ENCODE measurements around the gene DUSP14.
"Not testable (repeated sequence)": the region's sequence is repeated elsewhere in the genome, so short reads cannot be mapped to it uniquely, and the experiment has no call there.

The DUSP14 gene

GRCh38 chr17:37485938-37486570 is 3.6 kb upstream of the DUSP14 start:
- no peak for DNase-seq

- peak; percentile 23 for DNase-seq
Measured at GRCh38 chr17:37488009-37488604, 1.6 kb upstream of the DUSP14 start.

GRCh38 chr17:37488607-37489196 is 989 bp upstream of the DUSP14 start:
- DNase-seq = peak; percentile 64

GRCh38 chr17:37490022-37490587 is 414 bp downstream of the DUSP14 start:
- DNase-seq = peak; percentile 27

- peak; percentile 21 for DNase-seq
Measured at GRCh38 chr17:37490638-37491614, 1.2 kb downstream of the DUSP14 start.

- DNase-seq = peak; percentile 37
Measured at GRCh38 chr17:37492167-37492566, 2.5 kb downstream of the DUSP14 start.

GRCh38 chr17:37493249-37494027 is 3.7 kb downstream of the DUSP14 start:
- DNase-seq = no peak

- no peak for DNase-seq
Measured at GRCh38 chr17:37494401-37494831, 4.7 kb downstream of the DUSP14 start.

GRCh38 chr17:37494971-37495370 is 5.3 kb downstream of the DUSP14 start:
- DNase-seq = no peak

GRCh38 chr17:37500378-37500777 is 10.7 kb downstream of the DUSP14 start:
- DNase-seq = no peak

GRCh38 chr17:37502009-37502936 is 12.6 kb downstream of the DUSP14 start:
- no peak for DNase-seq

- DNase-seq = no peak
Measured at GRCh38 chr17:37503148-37503547, 13.5 kb downstream of the DUSP14 start.

- no peak for DNase-seq
Measured at GRCh38 chr17:37505333-37505732, 15.6 kb downstream of the DUSP14 start.

GRCh38 chr17:37506678-37507077 is 17.0 kb downstream of the DUSP14 start:
- DNase-seq = peak; percentile 21

- DNase-seq = no peak
Measured at GRCh38 chr17:37507111-37507510, 17.4 kb downstream of the DUSP14 start.

GRCh38 chr17:37510056-37510455 is 20.4 kb downstream of the DUSP14 start:
- no peak for DNase-seq

- not testable (repeated sequence) for DNase-seq
Measured at GRCh38 chr17:37511642-37512041, 22.0 kb downstream of the DUSP14 start.

- peak; percentile 64 for DNase-seq
Measured at GRCh38 chr17:37512442-37513068, 22.9 kb downstream of the DUSP14 start.

GRCh38 chr17:37513711-37514110 is 24.0 kb downstream of the DUSP14 start:
- peak; percentile 66 for DNase-seq

GRCh38 chr17:37516127-37516571 is 26.5 kb downstream of the DUSP14 start:
- DNase-seq = no peak
